Measurements from ENCODE around the gene TBCB.

TBCB gene

DNA sequence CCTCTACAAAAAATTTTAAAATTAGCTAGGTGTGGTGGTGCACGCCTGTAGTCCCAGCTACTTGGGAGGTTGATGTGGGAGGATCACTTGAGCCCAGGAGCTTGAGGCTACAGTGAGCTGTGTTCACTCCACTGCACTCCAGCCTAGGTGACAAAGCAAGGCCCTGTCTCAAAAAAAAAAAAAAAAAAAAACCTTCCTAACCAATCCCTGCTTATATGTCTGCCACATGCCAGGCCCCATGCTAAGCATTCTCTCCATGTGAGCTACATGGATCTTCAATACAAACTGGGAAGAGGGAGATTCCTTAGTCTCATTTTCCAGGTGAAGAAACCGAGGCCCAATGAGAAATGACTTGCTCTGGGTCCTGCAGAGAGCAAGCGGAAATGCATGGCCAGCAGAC lies 6.6 kb upstream of the TBCB start:
- 0 out of 2 replicates have a peak, but pooled peaks cover 2% of the 10 kb centered on the region for H3F3A ChIP-seq (ENCODE audit: insufficient read depth, low read length)
- H3K4me3 ChIP-seq (ENCODE audit: low read depth, low read length, poor library complexity, severe bottlenecking) = no peak overlapping the region
- H3K36me3 ChIP-seq (ENCODE audit: insufficient read depth, low read length) = peaks cover 55% of the 10 kb centered on the region
- no peak overlapping the region for H3K4me2 ChIP-seq (ENCODE audit: low read length)
- no peak overlapping the region for H2AFZ ChIP-seq (ENCODE audit: low read length)
- TF ChIP-seq, protein P1, sequence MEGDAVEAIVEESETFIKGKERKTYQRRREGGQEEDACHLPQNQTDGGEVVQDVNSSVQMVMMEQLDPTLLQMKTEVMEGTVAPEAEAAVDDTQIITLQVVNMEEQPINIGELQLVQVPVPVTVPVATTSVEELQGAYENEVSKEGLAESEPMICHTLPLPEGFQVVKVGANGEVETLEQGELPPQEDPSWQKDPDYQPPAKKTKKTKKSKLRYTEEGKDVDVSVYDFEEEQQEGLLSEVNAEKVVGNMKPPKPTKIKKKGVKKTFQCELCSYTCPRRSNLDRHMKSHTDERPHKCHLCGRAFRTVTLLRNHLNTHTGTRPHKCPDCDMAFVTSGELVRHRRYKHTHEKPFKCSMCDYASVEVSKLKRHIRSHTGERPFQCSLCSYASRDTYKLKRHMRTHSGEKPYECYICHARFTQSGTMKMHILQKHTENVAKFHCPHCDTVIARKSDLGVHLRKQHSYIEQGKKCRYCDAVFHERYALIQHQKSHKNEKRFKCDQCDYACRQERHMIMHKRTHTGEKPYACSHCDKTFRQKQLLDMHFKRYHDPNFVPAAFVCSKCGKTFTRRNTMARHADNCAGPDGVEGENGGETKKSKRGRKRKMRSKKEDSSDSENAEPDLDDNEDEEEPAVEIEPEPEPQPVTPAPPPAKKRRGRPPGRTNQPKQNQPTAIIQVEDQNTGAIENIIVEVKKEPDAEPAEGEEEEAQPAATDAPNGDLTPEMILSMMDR (IDR thresholded peaks at IDR 0.05; ENCODE audit: low read length) = no peak
- no peak for TF ChIP-seq EZH2 (IDR thresholded peaks at IDR 0.05; ENCODE audit: borderline replicate concordance, low read length)
- H3K9ac ChIP-seq (ENCODE audit: low read length) = no peak overlapping the region
- no peaks in the 10 kb centered on the region for H3K9me2 ChIP-seq (ENCODE audit: low read depth, low read length)
- H3K9me3 ChIP-seq (ENCODE audit: low read length) = no peaks in the 10 kb centered on the region
- H3K27me3 ChIP-seq (ENCODE audit: insufficient read depth, low read length) = no peaks in the 10 kb centered on the region
- no peaks in the 10 kb centered on the region for H4K20me1 ChIP-seq (ENCODE audit: insufficient read depth, low read length)
- no peak overlapping the region for H3K27ac ChIP-seq (ENCODE audit: low read depth, low read length, poor library complexity, severe bottlenecking)
- H3K4me1 ChIP-seq (ENCODE audit: insufficient read depth, low read length, severe bottlenecking) = peaks cover 5% of the 10 kb centered on the region
- H3K79me2 ChIP-seq (ENCODE audit: insufficient read depth, low read length) = no peaks in the 10 kb centered on the region

- H2AFZ ChIP-seq (ENCODE audit: low read length) = no peak within 1 kb of the TSS
- 0 out of 2 replicates have a peak, but pooled peaks cover 2% of the 10 kb centered on the region for H3F3A ChIP-seq (ENCODE audit: insufficient read depth, low read length)
- no peak within 1 kb of the TSS for H3K4me3 ChIP-seq (ENCODE audit: low read depth, low read length, poor library complexity, severe bottlenecking)
- no peaks in the 10 kb centered on the region for H3K79me2 ChIP-seq (ENCODE audit: insufficient read depth, low read length)
- H3K4me1 ChIP-seq (ENCODE audit: insufficient read depth, low read length, severe bottlenecking) = peaks cover 11% of the 10 kb centered on the region
- H3K4me2 ChIP-seq (ENCODE audit: low read length) = no peak within 1 kb of the TSS
- H3K9me2 ChIP-seq (ENCODE audit: low read depth, low read length) = no peaks in the 10 kb centered on the region
- no peaks in the 10 kb centered on the region for H4K20me1 ChIP-seq (ENCODE audit: insufficient read depth, low read length)
- no peak within 1 kb of the TSS for H3K9ac ChIP-seq (ENCODE audit: low read length)
- no peaks in the 10 kb centered on the region for H3K9me3 ChIP-seq (ENCODE audit: low read length)
- TF ChIP-seq, protein P1 (IDR thresholded peaks at IDR 0.05; ENCODE audit: low read length) = no peak
- no peak for TF ChIP-seq EZH2 (IDR thresholded peaks at IDR 0.05; ENCODE audit: borderline replicate concordance, low read length)
- no peaks in the 10 kb centered on the region for H3K27me3 ChIP-seq (ENCODE audit: insufficient read depth, low read length)
- H3K27ac ChIP-seq (ENCODE audit: low read depth, low read length, poor library complexity, severe bottlenecking) = no peak within 1 kb of the TSS
- H3K36me3 ChIP-seq (ENCODE audit: insufficient read depth, low read length) = peaks cover 37% of the 10 kb centered on the region
These were observed 4.6 kb upstream of the TBCB start, which contains the start of gene OVOL3 for GRCh38 chr19:36110487-36111199. OVOL3 (plus strand) TSS chr19:36111143; CDS start chr19:36111203, 60 bp downstream.

- Histone ChIP-seq H3K4me1 (ENCODE audit: insufficient read depth, low read length, severe bottlenecking) (peaks cover 16% of the 10 kb centered on the region), H3K27ac (ENCODE audit: low read depth, low read length, poor library complexity, severe bottlenecking) (no peak overlapping the region), H3K79me2 (ENCODE audit: insufficient read depth, low read length) (no peaks in the 10 kb centered on the region), H3K9ac (ENCODE audit: low read length) (no peak overlapping the region), H3K27me3 (ENCODE audit: insufficient read depth, low read length) (no peaks in the 10 kb centered on the region), H3K36me3 (ENCODE audit: insufficient read depth, low read length) (peaks cover 32% of the 10 kb centered on the region; the same call in 1 of the 2 replicates), H3K9me3 (ENCODE audit: low read length) (no peaks in the 10 kb centered on the region), H3K9me2 (ENCODE audit: low read depth, low read length) (no peaks in the 10 kb centered on the region), H3K4me2 (ENCODE audit: low read length) (no peak overlapping the region), H3F3A (ENCODE audit: insufficient read depth, low read length) (0 out of 2 replicates have a peak, but pooled peaks cover 2% of the 10 kb centered on the region), H3K4me3 (ENCODE audit: low read depth, low read length, poor library complexity, severe bottlenecking) (no peak overlapping the region), H2AFZ (ENCODE audit: low read length) (no peak overlapping the region), H4K20me1 (ENCODE audit: insufficient read depth, low read length) (no peaks in the 10 kb centered on the region)
- TF ChIP-seq, protein P1 (IDR thresholded peaks at IDR 0.05; ENCODE audit: low read length) = no peak
- no peak for TF ChIP-seq EZH2 (IDR thresholded peaks at IDR 0.05; ENCODE audit: borderline replicate concordance, low read length)
These were observed 4.1 kb upstream of the TBCB start for GRCh38 chr19:36111200-36111539.
